Limb (tissue), 2 donors: ENCODE results near the gene CD3E.

Experiments used
- DNase-seq, 2 donors: peaks; one replicate each; pipeline ENCODE4 v3.0.0-alpha.2; 2016; ENCODE audit errors: extremely low spot score in 2 of 2

The CD3E gene

DNA sequence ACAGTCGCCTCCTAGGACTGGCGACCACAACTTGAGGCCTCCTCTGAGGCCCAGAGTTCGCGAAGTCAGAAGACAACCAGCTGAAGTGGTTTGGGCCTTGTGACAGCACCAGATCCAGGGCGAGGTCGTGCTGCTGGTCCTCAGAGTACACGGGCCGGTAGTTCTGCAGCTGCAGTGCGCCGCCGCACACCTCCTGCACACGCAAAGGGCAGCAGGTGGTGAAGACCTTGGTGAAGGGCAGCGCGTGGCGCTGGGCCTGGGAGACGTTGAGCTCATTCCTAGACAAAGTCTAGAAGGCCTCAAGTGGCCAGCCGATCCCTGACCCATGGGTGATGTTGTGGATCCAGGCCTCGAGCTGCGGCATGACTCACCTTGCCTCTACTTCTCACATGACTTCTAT is 18.2 kb downstream of the CD3E start:
- DNase-seq = no peak

- DNase-seq = no peak
These were observed 20.8 kb downstream of the CD3E start for GRCh38 chr11:118325283-118325682.

DNA sequence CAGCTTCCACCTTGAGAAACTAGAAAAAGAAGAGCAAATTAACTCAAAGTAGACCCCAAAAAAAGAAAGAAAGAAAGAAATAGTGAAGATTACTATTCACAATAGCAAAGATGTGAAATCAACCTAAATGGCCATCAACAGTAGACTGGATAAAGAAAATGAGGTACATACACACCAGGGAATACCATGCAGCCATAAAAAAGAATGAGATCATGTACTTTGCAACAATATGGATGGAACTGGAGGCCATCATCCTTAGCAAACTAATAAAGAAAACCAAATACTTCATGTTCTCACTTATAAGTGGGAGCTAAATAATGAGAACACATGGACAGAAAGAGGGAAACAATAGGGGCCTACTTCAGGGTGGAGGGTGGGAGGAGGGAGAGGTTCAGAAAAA is 24.2 kb downstream of the CD3E start:
- DNase-seq = no peak

- DNase-seq = no peak
These were observed 30.2 kb downstream of the CD3E start for GRCh38 chr11:118334745-118335144.

GRCh38 chr11:118338637-118339061 is 34.1 kb downstream of the CD3E start:
- no peak for DNase-seq

DNA sequence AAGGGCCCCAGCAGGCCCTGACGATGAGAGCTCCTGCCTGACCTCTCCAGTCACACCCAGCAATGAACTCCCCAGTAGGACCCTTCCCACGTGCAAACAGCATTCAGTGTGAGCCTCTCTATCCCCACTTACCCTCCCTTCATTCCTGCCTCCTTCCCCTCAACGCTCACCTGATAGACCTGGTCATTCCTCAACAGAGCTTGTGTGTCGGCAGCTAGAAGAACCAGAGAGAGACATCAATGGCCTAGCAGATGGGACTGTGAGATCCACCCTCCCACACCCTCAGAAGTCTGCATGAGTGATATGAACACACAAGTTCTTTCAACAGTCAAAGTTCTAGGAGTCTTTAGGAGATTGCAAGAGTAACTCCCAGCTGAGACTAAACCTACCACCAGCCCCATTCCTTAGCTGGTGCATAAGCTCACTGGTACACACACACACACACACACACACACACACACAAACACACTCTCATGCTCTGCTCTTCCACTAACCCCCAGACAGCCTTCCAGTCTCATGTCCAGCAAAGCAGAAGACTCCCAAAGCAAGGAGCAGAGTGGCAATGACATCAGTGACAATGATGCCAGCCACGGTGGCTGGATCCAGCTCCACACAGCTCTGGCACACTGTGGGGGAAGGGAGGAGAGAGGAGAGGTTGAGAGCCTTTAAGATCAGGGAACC is 34.9 kb downstream of the CD3E start:
- no peak for DNase-seq

DNA sequence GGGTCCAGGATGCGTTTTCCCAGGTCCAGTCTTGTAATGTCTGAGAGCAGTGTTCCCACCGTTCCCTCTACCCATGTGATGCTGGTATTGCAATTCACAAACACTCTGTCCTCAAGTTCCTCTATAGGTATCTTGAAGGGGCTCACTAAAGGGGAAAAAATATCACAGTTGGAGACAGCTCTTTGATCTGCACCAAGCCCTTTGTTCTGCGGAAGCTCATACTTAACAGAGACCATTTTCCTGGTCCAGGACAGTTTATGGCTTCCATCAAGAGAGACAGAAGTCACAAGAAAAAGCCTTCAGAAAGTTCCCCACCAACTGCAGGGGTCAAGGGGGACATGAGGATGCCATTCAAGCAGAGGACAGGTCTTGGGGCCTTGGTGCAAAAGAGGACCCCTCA is 35.9 kb downstream of the CD3E start:
- no peak for DNase-seq

GRCh38 chr11:118341261-118341660 is 36.7 kb downstream of the CD3E start:
- DNase-seq = no peak

DNA sequence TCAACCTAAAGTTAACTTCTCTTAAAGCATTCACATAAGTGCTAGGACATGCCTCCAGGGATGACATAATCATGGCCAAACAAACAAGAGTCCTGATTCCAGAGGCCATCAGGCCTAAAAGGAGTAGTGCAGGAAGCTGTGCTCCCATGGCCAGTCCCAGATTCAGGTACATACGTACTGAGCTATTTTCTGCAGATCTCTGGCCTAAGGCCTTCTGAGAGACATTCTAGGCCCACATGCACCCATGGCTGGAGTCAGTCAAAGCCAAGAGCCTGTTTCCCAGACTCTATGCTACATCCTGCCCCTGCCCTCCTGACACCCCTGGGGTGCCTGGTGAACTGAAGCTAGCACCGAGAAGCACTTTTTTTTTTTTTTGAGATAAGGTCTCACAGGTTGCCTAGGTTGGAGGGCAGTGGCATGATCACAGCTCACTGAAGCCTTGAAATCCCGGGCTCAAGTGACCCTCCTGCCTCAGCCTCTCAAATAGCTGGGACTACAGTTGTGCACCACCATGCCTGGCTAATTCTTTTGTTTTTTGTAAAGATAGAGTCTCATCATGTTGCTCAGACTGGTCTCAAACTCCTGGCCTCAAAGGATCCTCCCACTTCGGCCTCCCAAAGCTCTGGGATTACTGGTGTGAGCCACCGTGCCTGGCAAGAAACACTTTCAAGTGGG is 37.4 kb downstream of the CD3E start:
- DNase-seq = no peak

- DNase-seq = no peak
These were observed 38.1 kb downstream of the CD3E start, which contains the start of gene CD3D for GRCh38 chr11:118342503-118343161. CD3D (minus strand) TSS chr11:118342705; CDS start chr11:118342607, 98 bp downstream.

DNA sequence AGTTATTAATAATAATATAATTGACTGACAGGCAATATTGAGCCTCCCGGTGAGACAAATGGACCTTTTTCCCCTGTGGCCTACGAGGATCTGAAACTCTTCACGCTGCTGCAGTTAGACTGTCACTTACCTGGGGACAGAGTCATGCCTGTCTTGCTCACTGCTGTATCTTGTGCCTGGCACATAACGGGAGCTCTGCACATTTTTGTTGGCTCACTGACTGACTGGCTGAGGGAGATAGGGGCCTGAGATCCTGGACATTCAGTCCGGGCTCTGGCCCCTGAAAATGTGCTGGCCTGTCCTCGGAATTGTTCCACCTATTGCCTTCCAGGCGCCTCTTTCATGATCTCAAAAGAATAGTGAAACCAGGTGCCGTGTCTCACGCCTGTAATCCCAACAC is 38.7 kb downstream of the CD3E start:
- no peak for DNase-seq

GRCh38 chr11:118343981-118344515 is 39.5 kb downstream of the CD3E start, which contains the start of gene CD3G:
CD3G (plus strand) TSS chr11:118344344; CDS start chr11:118344424, 80 bp downstream.
- DNase-seq = no peak

GRCh38 chr11:118349475-118349874 is 44.9 kb downstream of the CD3E start:
- no peak for DNase-seq

GRCh38 chr11:118353084-118353710 is 48.7 kb downstream of the CD3E start:
- peak in 1 of 2 donors; percentile 5 for DNase-seq

DNA sequence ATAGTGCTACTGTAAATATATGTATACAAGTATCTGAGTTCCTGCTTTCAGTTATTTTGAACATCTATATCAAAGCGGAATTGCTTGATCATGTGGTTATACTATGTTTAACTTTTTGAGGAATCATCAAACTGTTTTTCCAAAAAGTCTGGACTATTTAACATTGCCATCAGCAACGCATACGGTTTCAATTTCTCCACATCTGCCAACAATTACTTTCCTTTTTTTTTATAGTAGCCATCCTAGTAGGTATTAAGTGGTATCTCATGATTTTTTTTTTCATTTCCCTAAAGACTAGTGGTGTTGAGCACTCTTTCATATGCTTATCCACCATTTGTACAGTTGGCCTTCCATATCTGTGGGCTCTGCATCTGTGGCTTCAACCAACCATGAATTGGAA is 53.5 kb downstream of the CD3E start:
- no peak for DNase-seq

GRCh38 chr11:118359295-118359958 is 54.9 kb downstream of the CD3E start, which contains the start of gene UBE4A:
UBE4A (plus strand) TSS chr11:118359600; CDS start chr11:118365081, 5,481 bp downstream.
- DNase-seq = peak; percentile 92 to 94

DNA sequence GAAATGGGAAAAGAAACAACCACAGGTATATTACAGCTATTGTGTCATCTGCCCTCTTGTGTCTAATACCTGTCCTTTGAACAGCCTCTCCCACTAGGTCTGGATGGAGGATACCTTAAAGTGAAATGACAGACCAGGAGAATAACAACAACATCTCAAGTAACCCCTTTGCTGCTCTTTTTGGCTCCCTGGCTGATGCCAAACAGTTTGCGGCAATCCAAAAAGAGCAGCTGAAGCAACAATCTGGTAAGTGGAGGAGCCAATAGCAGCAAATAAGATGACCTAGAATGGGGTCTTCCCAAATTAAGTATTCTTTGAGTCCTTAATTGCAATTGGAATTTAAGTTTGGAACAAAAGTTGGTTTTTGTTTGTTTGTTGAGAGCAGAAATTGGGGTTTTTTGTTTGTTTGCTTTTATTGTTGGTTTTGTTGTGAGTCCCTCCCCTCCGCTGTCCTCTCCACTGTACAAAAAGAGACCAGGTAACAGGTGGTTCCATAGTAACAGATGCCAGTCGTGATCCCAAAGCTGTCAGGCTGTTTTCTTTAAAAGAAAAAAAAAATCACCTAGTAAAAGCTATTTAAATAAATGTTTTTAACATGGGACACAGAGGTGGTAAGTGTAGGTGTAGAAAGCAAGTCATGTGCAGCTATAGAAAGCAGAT is 60.6 kb downstream of the CD3E start:
- no peak for DNase-seq
